ENCODE data around the gene POU4F1. TPM values are rescaled to one million over a fixed set of nuclear protein-coding genes. Genes with fewer than 3 reads are reported as not detected.

POU4F1 gene
- total and polyA plus RNA-seq, 2 experiments from 2014 or later, result not detected

- H3F3A ChIP-seq (ENCODE audit: insufficient read depth), result no peaks in the 10 kb centered on the region
- no peak overlapping the region for H2AFZ ChIP-seq
- no peaks in the 10 kb centered on the region for H3K79me2 ChIP-seq (ENCODE audit: insufficient read depth)
- H3K27me3 ChIP-seq (replicated peaks; ENCODE audit: insufficient read depth), result peaks cover 97% of the 10 kb centered on the region
- DNase-seq, result no peak
- in situ Hi-C loops (cut with MboI), result no loop called here
- no peak overlapping the region for H3K9ac ChIP-seq
- no peaks in the 10 kb centered on the region for H3K4me1 ChIP-seq (ENCODE audit: insufficient read depth)
- TF ChIP-seq EZH2 (IDR thresholded peaks at IDR 0.05; ENCODE audit: insufficient read depth, poor library complexity, severe bottlenecking), result peak; percentile 68
- no peak for TF ChIP-seq EZH2phosphoT487 (IDR thresholded peaks at IDR 0.05; ENCODE audit: insufficient read depth, low read depth)
- no peaks in the 10 kb centered on the region for H3K36me3 ChIP-seq (ENCODE audit: low read depth)
- no peaks in the 10 kb centered on the region for H4K20me1 ChIP-seq (ENCODE audit: insufficient read depth)
- H3K4me3 ChIP-seq, result no peak overlapping the region
- H3K4me2 ChIP-seq (ENCODE audit: unreplicated experiment), result no peak overlapping the region
- 13 to 17% methylated on average over 52 to 65 of the region's 65 CpGs for WGBS, 2 experiments (ENCODE audit: low coverage in 1 of 2, low lambda C conversion rate in 2 of 2, missing lambda C conversion rate in 2 of 2)
- H3K9me3 ChIP-seq (ENCODE audit: low read depth), result no peaks in the 10 kb centered on the region
- no peaks in the 10 kb centered on the region for H3K9me2 ChIP-seq (ENCODE audit: insufficient read depth)
- H3K27ac ChIP-seq, result no peak overlapping the region
Observed at GRCh38 chr13:78595495-78596398, 7.6 kb downstream of the POU4F1 start.

GRCh38 chr13:78594456-78594975, 8.8 kb downstream of the POU4F1 start:
- TF ChIP-seq EZH2phosphoT487 (IDR thresholded peaks at IDR 0.05; ENCODE audit: insufficient read depth, low read depth) (no peak), EZH2 (IDR thresholded peaks at IDR 0.05; ENCODE audit: insufficient read depth, poor library complexity, severe bottlenecking) (no peak)
- no peak overlapping the region for H3K9ac ChIP-seq

GRCh38 chr13:78593652-78594455, 9.5 kb downstream of the POU4F1 start:
- no peak for DNase-seq
- H3K79me2 ChIP-seq (ENCODE audit: insufficient read depth), result no peaks in the 10 kb centered on the region

More at GRCh38 chr13:78594456-78594975, 8.8 kb downstream of the POU4F1 start:
- H3F3A ChIP-seq (ENCODE audit: insufficient read depth), result no peaks in the 10 kb centered on the region
- H3K4me1 ChIP-seq (ENCODE audit: insufficient read depth), result no peaks in the 10 kb centered on the region
- no peaks in the 10 kb centered on the region for H3K9me2 ChIP-seq (ENCODE audit: insufficient read depth)
- no peak overlapping the region for H3K4me2 ChIP-seq (ENCODE audit: unreplicated experiment)
- no peak overlapping the region for H3K4me3 ChIP-seq
- no peaks in the 10 kb centered on the region for H3K79me2 ChIP-seq (ENCODE audit: insufficient read depth)
- no peak overlapping the region for H3K27ac ChIP-seq
- H3K36me3 ChIP-seq (ENCODE audit: low read depth), result no peaks in the 10 kb centered on the region
- H4K20me1 ChIP-seq (ENCODE audit: insufficient read depth), result no peaks in the 10 kb centered on the region
- in situ Hi-C loops (cut with MboI), result no loop called here
- no peak overlapping the region for H2AFZ ChIP-seq
- WGBS, 2 experiments (ENCODE audit: low coverage in 1 of 2, low lambda C conversion rate in 2 of 2, missing lambda C conversion rate in 2 of 2), result 22 to 23% methylated on average over 8 of the region's 8 CpGs
- DNase-seq, result no peak
- no peaks in the 10 kb centered on the region for H3K9me3 ChIP-seq (ENCODE audit: low read depth)
- H3K27me3 ChIP-seq (replicated peaks; ENCODE audit: insufficient read depth), result peaks cover 97% of the 10 kb centered on the region

GRCh38 chr13:78593129-78593528, 10.2 kb downstream of the POU4F1 start:
- TF ChIP-seq EZH2 (IDR thresholded peaks at IDR 0.05; ENCODE audit: insufficient read depth, poor library complexity, severe bottlenecking) (no peak), EZH2phosphoT487 (IDR thresholded peaks at IDR 0.05; ENCODE audit: insufficient read depth, low read depth) (no peak)
- DNase-seq, result no peak

More at GRCh38 chr13:78593652-78594455, 9.5 kb downstream of the POU4F1 start:
- H3K9me3 ChIP-seq (ENCODE audit: low read depth), result no peaks in the 10 kb centered on the region
- no peaks in the 10 kb centered on the region for H3F3A ChIP-seq (ENCODE audit: insufficient read depth)
- H3K36me3 ChIP-seq (ENCODE audit: low read depth), result no peaks in the 10 kb centered on the region
- peaks cover 92% of the 10 kb centered on the region for H3K27me3 ChIP-seq (replicated peaks; ENCODE audit: insufficient read depth)
- in situ Hi-C loops (cut with MboI), result no loop called here
- H4K20me1 ChIP-seq (ENCODE audit: insufficient read depth), result no peaks in the 10 kb centered on the region
- H3K4me3 ChIP-seq, result no peak overlapping the region
- H3K4me2 ChIP-seq (ENCODE audit: unreplicated experiment), result no peak overlapping the region
- no peak overlapping the region for H3K9ac ChIP-seq
- H3K9me2 ChIP-seq (ENCODE audit: insufficient read depth), result no peaks in the 10 kb centered on the region
- H3K27ac ChIP-seq, result no peak overlapping the region
- no peak overlapping the region for H2AFZ ChIP-seq
- TF ChIP-seq EZH2 (IDR thresholded peaks at IDR 0.05; ENCODE audit: insufficient read depth, poor library complexity, severe bottlenecking), result no peak
- TF ChIP-seq EZH2phosphoT487 (IDR thresholded peaks at IDR 0.05; ENCODE audit: insufficient read depth, low read depth), result no peak
- WGBS, 2 experiments (ENCODE audit: low coverage in 1 of 2, low lambda C conversion rate in 2 of 2, missing lambda C conversion rate in 2 of 2), result 10% methylated on average over 29 of the region's 29 CpGs
- H3K4me1 ChIP-seq (ENCODE audit: insufficient read depth), result no peaks in the 10 kb centered on the region

More at GRCh38 chr13:78593129-78593528, 10.2 kb downstream of the POU4F1 start:
- in situ Hi-C loops (cut with MboI), result no loop called here
- Histone ChIP-seq H3K27me3 (replicated peaks; ENCODE audit: insufficient read depth) (peaks cover 89% of the 10 kb centered on the region), H3K9me2 (ENCODE audit: insufficient read depth) (no peaks in the 10 kb centered on the region), H3K4me2 (ENCODE audit: unreplicated experiment) (no peak overlapping the region), H3K36me3 (ENCODE audit: low read depth) (no peaks in the 10 kb centered on the region), H4K20me1 (ENCODE audit: insufficient read depth) (no peaks in the 10 kb centered on the region), H2AFZ (no peak overlapping the region), H3K4me3 (no peak overlapping the region), H3K4me1 (ENCODE audit: insufficient read depth) (no peaks in the 10 kb centered on the region), H3K9me3 (ENCODE audit: low read depth) (no peaks in the 10 kb centered on the region), H3K9ac (no peak overlapping the region), H3K79me2 (ENCODE audit: insufficient read depth) (no peaks in the 10 kb centered on the region), H3K27ac (no peak overlapping the region), H3F3A (ENCODE audit: insufficient read depth) (no peaks in the 10 kb centered on the region)
- WGBS, 2 experiments (ENCODE audit: low coverage in 1 of 2, low lambda C conversion rate in 2 of 2, missing lambda C conversion rate in 2 of 2), result 16 to 18% methylated on average over 13 of the region's 13 CpGs

Measured in GM23248 (cell line).